ENCODE results near the gene CASP10.

Gene CASP10

DNA sequence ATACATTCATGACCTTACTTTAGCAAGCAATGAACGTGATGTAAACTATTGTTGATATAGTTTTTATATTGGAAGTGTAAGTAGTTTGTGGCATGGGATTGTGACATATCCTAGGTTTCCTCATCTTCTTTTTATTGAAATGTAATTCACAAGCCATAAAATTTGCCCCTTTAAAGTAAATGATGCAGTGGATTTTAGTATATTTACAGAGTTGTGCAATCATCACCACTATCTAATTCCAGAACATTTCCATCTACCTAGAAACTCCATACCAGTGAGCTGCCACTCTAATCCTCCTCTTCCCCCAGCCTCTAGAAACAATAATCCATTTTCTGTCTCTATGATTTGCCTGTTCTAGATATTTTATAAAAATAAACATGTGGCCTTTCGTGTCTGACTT is 10.7 kb upstream of the CASP10 start:
- no peak overlapping the region for H3K4me3 ChIP-seq (replicated peaks; ENCODE audit: insufficient read depth, low read length)
- no peaks in the 10 kb centered on the region for H3K27me3 ChIP-seq (ENCODE audit: insufficient read depth, poor library complexity, severe bottlenecking)
- no peak overlapping the region for H3K27ac ChIP-seq (replicated peaks)
- DNase-seq (ENCODE audit: low read depth in 1 of 2, low spot score in 1 of 2) = no peak
- no peak for TF ChIP-seq GABPA (IDR thresholded peaks at IDR 0.05; ENCODE audit: low read depth)
- TF ChIP-seq POLR2AphosphoS5 (IDR thresholded peaks at IDR 0.05; ENCODE audit: low read depth) = no peak
- TF ChIP-seq, protein P1, sequence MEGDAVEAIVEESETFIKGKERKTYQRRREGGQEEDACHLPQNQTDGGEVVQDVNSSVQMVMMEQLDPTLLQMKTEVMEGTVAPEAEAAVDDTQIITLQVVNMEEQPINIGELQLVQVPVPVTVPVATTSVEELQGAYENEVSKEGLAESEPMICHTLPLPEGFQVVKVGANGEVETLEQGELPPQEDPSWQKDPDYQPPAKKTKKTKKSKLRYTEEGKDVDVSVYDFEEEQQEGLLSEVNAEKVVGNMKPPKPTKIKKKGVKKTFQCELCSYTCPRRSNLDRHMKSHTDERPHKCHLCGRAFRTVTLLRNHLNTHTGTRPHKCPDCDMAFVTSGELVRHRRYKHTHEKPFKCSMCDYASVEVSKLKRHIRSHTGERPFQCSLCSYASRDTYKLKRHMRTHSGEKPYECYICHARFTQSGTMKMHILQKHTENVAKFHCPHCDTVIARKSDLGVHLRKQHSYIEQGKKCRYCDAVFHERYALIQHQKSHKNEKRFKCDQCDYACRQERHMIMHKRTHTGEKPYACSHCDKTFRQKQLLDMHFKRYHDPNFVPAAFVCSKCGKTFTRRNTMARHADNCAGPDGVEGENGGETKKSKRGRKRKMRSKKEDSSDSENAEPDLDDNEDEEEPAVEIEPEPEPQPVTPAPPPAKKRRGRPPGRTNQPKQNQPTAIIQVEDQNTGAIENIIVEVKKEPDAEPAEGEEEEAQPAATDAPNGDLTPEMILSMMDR (IDR thresholded peaks at IDR 0.05; ENCODE audit: insufficient read depth, low read length) = no peak

DNA sequence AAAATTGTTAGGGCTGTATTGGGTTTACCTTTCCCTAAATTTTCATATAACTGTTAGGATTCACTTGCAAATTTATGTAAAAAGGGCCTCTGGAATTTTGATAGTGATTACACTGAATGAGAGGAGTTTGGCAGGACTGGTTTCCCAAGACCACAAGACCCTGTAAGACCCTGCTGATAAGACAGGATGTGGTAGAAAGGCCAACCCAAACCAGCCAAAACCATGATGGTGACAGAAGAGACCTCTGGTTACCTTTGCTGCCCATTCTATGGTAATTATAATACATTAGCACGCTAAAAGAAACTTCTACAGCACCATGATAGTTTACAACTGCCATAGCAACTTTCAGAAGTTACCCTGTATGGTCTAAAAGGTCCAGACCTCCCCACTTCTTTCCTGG is 8.3 kb upstream of the CASP10 start:
- Histone ChIP-seq H3K27me3 (ENCODE audit: insufficient read depth, poor library complexity, severe bottlenecking) (no peaks in the 10 kb centered on the region), H3K27ac (replicated peaks) (no peak overlapping the region), H3K4me3 (replicated peaks; ENCODE audit: insufficient read depth, low read length) (no peak overlapping the region)
- no peak for DNase-seq (ENCODE audit: low read depth in 1 of 2, low spot score in 1 of 2)
- TF ChIP-seq, protein P2, sequence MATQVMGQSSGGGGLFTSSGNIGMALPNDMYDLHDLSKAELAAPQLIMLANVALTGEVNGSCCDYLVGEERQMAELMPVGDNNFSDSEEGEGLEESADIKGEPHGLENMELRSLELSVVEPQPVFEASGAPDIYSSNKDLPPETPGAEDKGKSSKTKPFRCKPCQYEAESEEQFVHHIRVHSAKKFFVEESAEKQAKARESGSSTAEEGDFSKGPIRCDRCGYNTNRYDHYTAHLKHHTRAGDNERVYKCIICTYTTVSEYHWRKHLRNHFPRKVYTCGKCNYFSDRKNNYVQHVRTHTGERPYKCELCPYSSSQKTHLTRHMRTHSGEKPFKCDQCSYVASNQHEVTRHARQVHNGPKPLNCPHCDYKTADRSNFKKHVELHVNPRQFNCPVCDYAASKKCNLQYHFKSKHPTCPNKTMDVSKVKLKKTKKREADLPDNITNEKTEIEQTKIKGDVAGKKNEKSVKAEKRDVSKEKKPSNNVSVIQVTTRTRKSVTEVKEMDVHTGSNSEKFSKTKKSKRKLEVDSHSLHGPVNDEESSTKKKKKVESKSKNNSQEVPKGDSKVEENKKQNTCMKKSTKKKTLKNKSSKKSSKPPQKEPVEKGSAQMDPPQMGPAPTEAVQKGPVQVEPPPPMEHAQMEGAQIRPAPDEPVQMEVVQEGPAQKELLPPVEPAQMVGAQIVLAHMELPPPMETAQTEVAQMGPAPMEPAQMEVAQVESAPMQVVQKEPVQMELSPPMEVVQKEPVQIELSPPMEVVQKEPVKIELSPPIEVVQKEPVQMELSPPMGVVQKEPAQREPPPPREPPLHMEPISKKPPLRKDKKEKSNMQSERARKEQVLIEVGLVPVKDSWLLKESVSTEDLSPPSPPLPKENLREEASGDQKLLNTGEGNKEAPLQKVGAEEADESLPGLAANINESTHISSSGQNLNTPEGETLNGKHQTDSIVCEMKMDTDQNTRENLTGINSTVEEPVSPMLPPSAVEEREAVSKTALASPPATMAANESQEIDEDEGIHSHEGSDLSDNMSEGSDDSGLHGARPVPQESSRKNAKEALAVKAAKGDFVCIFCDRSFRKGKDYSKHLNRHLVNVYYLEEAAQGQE (IDR thresholded peaks at IDR 0.05; ENCODE audit: insufficient replicate concordance, low read depth) = no peak
- TF ChIP-seq GABPA (IDR thresholded peaks at IDR 0.05; ENCODE audit: low read depth) (no peak), SPI1 (IDR thresholded peaks at IDR 0.05; ENCODE audit: borderline replicate concordance, low read depth) (no peak), POLR2AphosphoS5 (IDR thresholded peaks at IDR 0.05; ENCODE audit: low read depth) (no peak)
- TF ChIP-seq, protein P1 (IDR thresholded peaks at IDR 0.05; ENCODE audit: insufficient read depth, low read length) = no peak

DNA sequence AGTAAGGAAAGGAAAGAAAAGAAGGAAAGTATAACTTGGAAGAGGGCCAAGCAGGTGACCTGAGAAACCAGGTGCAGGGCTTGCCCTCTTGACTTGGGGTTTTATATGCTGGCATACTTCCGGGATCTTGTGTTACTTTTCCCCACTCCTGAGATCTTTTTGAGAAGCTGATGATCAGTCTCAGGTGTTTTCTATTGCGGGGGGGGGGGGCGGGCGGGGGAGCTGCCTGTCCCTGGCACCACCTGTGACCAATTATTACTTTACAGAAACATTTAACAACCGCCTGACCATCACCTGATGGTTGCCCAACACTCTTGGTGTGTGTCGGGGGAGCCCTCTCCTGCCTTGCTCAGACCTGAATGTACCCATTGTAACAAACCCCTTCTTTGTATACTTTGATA is 6.9 kb upstream of the CASP10 start:
- no peaks in the 10 kb centered on the region for H3K27me3 ChIP-seq (ENCODE audit: insufficient read depth, poor library complexity, severe bottlenecking)
- no peak for TF ChIP-seq SPI1 (IDR thresholded peaks at IDR 0.05; ENCODE audit: borderline replicate concordance, low read depth)
- TF ChIP-seq GABPA (IDR thresholded peaks at IDR 0.05; ENCODE audit: low read depth) = no peak
- TF ChIP-seq POLR2AphosphoS5 (IDR thresholded peaks at IDR 0.05; ENCODE audit: low read depth) = no peak
- TF ChIP-seq, protein P1 (IDR thresholded peaks at IDR 0.05; ENCODE audit: insufficient read depth, low read length) = no peak
- TF ChIP-seq, protein P2 (IDR thresholded peaks at IDR 0.05; ENCODE audit: insufficient replicate concordance, low read depth) = no peak
- no peak overlapping the region for H3K27ac ChIP-seq (replicated peaks)
- no peak for DNase-seq (ENCODE audit: low read depth in 1 of 2, low spot score in 1 of 2)
- H3K4me3 ChIP-seq (replicated peaks; ENCODE audit: insufficient read depth, low read length) = no peak overlapping the region

DNA sequence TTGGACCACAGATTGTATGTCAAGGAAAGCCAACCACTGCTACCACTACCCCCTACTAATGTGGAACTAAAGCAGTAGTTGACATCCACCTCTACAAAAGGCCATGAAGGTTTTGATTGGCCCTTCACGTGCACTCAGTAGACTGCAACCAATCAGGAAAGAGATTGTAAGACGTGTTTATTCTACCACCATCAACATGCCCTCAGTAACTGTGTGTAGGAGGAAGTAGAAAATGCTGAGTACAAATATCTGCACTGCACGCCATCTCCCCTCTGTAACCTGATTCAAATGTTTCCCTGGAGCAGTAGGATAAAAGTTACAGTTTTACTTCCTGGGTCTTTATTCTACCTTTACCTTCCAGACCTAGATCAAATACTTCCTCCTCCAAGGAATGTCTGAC is 2.9 kb upstream of the CASP10 start:
- TF ChIP-seq GABPA (IDR thresholded peaks at IDR 0.05; ENCODE audit: low read depth) (no peak), POLR2AphosphoS5 (IDR thresholded peaks at IDR 0.05; ENCODE audit: low read depth) (no peak), SPI1 (IDR thresholded peaks at IDR 0.05; ENCODE audit: borderline replicate concordance, low read depth) (no peak)
- TF ChIP-seq, protein P2 (IDR thresholded peaks at IDR 0.05; ENCODE audit: insufficient replicate concordance, low read depth) = no peak
- TF ChIP-seq, protein P1 (IDR thresholded peaks at IDR 0.05; ENCODE audit: insufficient read depth, low read length) = no peak
- H3K4me3 ChIP-seq (replicated peaks; ENCODE audit: insufficient read depth, low read length) = no peak overlapping the region
- no peaks in the 10 kb centered on the region for H3K27me3 ChIP-seq (ENCODE audit: insufficient read depth, poor library complexity, severe bottlenecking)
- DNase-seq (ENCODE audit: low read depth in 1 of 2, low spot score in 1 of 2) = no peak
- no peak overlapping the region for H3K27ac ChIP-seq (replicated peaks)
